ENCODE results near the gene LCE3B. TPM values are rescaled to one million over a fixed set of nuclear protein-coding genes. Genes with fewer than 3 reads are reported as not detected.
"Not testable (repeated sequence)": the region's sequence is repeated elsewhere in the genome, so short reads cannot be mapped to it uniquely, and the experiment has no call there.

Gene LCE3B
- total RNA-seq: not detected in 2 replicates

- no peak for DNase-seq (ENCODE audit: low read depth in 2 of 2)
Observed at GRCh38 chr1:152613511-152613910, at the start of gene LCE3B. TSS of gene LCE3B (plus strand) at chr1:152613811. CDS start at chr1:152613811, 0 bp downstream.

GRCh38 chr1:152565115-152565514 is 48.5 kb upstream of the LCE3B start:
- no peak for DNase-seq (ENCODE audit: low read depth in 2 of 2)

- no peak for DNase-seq (ENCODE audit: low read depth in 2 of 2)
Observed at GRCh38 chr1:152565535-152566215, 47.9 kb upstream of the LCE3B start.

GRCh38 chr1:152566681-152567080 is 46.9 kb upstream of the LCE3B start, which contains the start of gene LCE3E:
TSS of gene LCE3E (minus strand) at chr1:152566780. CDS start at chr1:152566208, 572 bp downstream.
- DNase-seq (ENCODE audit: low read depth in 2 of 2): no peak

- DNase-seq (ENCODE audit: low read depth in 2 of 2): no peak
Observed at GRCh38 chr1:152577168-152577567, 36.4 kb upstream of the LCE3B start.

GRCh38 chr1:152579526-152579925 is 34.1 kb upstream of the LCE3B start:
- DNase-seq (ENCODE audit: low read depth in 2 of 2): not testable (repeated sequence)

- no peak for DNase-seq (ENCODE audit: low read depth in 2 of 2)
Observed at GRCh38 chr1:152580433-152580832, 33.2 kb upstream of the LCE3B start, which contains the start of gene LCE3D. TSS of gene LCE3D (minus strand) at chr1:152580516. CDS start at chr1:152579936, 580 bp downstream.

- DNase-seq (ENCODE audit: low read depth in 2 of 2): no peak
Observed at GRCh38 chr1:152582647-152583046, 31.0 kb upstream of the LCE3B start.

- DNase-seq (ENCODE audit: low read depth in 2 of 2): peak in 1 of 2 donors; percentile 19
Observed at GRCh38 chr1:152585586-152585985, 28.0 kb upstream of the LCE3B start.

GRCh38 chr1:152596986-152597385 is 16.6 kb upstream of the LCE3B start:
- DNase-seq (ENCODE audit: low read depth in 2 of 2): no peak

GRCh38 chr1:152599934-152600333 is 13.7 kb upstream of the LCE3B start, which contains the start of gene LCE3C:
TSS of gene LCE3C (plus strand) at chr1:152600234. CDS start at chr1:152600732, 498 bp downstream.
- no peak for DNase-seq (ENCODE audit: low read depth in 2 of 2)

- DNase-seq (ENCODE audit: low read depth in 2 of 2): no peak
Observed at GRCh38 chr1:152621993-152622392, 8.4 kb downstream of the LCE3B start.

GRCh38 chr1:152622803-152623202 is 9.2 kb downstream of the LCE3B start, which contains the start of gene LCE3A:
TSS of gene LCE3A (minus strand) at chr1:152623103. CDS start at chr1:152623103, 0 bp downstream.
- no peak for DNase-seq (ENCODE audit: low read depth in 2 of 2)

GRCh38 chr1:152623203-152623844 is 9.7 kb downstream of the LCE3B start:
- no peak for DNase-seq (ENCODE audit: low read depth in 2 of 2)

GRCh38 chr1:152626744-152627143 is 13.1 kb downstream of the LCE3B start:
- no peak for DNase-seq (ENCODE audit: low read depth in 2 of 2)

- no peak for DNase-seq (ENCODE audit: low read depth in 2 of 2)
Observed at GRCh38 chr1:152630596-152630995, 17.0 kb downstream of the LCE3B start.

- DNase-seq (ENCODE audit: low read depth in 2 of 2): no peak
Observed at GRCh38 chr1:152640351-152640750, 26.7 kb downstream of the LCE3B start.

- no peak for DNase-seq (ENCODE audit: low read depth in 2 of 2)
Observed at GRCh38 chr1:152643945-152644344, 30.3 kb downstream of the LCE3B start.

- peak in 1 of 2 donors; percentile 37 for DNase-seq (ENCODE audit: low read depth in 2 of 2)
Observed at GRCh38 chr1:152645146-152645545, 31.5 kb downstream of the LCE3B start.

- DNase-seq (ENCODE audit: low read depth in 2 of 2): no peak
Observed at GRCh38 chr1:152646656-152647055, 33.0 kb downstream of the LCE3B start.

- peak; percentile 61 to 70 for DNase-seq (ENCODE audit: low read depth in 2 of 2)
Observed at GRCh38 chr1:152654110-152654509, 40.5 kb downstream of the LCE3B start.

GRCh38 chr1:152656459-152656858 is 42.8 kb downstream of the LCE3B start:
- no peak for DNase-seq (ENCODE audit: low read depth in 2 of 2)

- DNase-seq (ENCODE audit: low read depth in 2 of 2): no peak
Observed at GRCh38 chr1:152657677-152658076, 44.1 kb downstream of the LCE3B start.

Data from lung microvascular endothelial cell (primary cell).